ENCODE measurements around the gene C1orf105. TPM values are rescaled to one million over a fixed set of nuclear protein-coding genes. Genes with fewer than 3 reads are reported as not detected.

The C1orf105 gene
- total RNA-seq, 4 donors from 2014 or later, result not detected

GRCh38 chr1:172472495-172472894 is 52.0 kb downstream of the C1orf105 start:
- Histone ChIP-seq H3K27ac (no peak overlapping the region), H3K36me3 (no peaks in the 10 kb centered on the region), H3K9me3 (no peaks in the 10 kb centered on the region), H3K4me1 (peaks cover 0 to 12% of the 10 kb centered on the region in 2 donors), H3K4me3 (replicated peaks in 1 of 3) (no peak overlapping the region), H3K27me3 (no peaks in the 10 kb centered on the region)
- DNase-seq, result no peak
- 63 to 67% methylated on average over 1 of the region's 1 CpG for WGBS, 2 donors
- no peak for TF ChIP-seq POLR2A (IDR thresholded peaks at IDR 0.05)
- no peak for TF ChIP-seq CTCF (IDR thresholded peaks at IDR 0.05)
- intact Hi-C loops (cut with DNase I), result no loop called here

- Histone ChIP-seq H3K9me3 (no peaks in the 10 kb centered on the region), H3K27ac (no peak overlapping the region), H3K4me3 (replicated peaks in 1 of 3) (no peak overlapping the region), H3K36me3 (no peaks in the 10 kb centered on the region), H3K4me1 (peaks cover 0 to 12% of the 10 kb centered on the region in 2 donors), H3K27me3 (no peaks in the 10 kb centered on the region)
- TF ChIP-seq POLR2A (IDR thresholded peaks at IDR 0.05), result no peak
- TF ChIP-seq CTCF (IDR thresholded peaks at IDR 0.05), result no peak
- 26 to 30% methylated on average over 3 of the region's 3 CpGs for WGBS, 2 donors
- intact Hi-C loops (cut with DNase I), result no loop called here
- no peak for DNase-seq
Measured at GRCh38 chr1:172473302-172473701, 52.8 kb downstream of the C1orf105 start.

- Histone ChIP-seq H3K4me1 (peaks cover 0 to 12% of the 10 kb centered on the region in 2 donors), H3K9me3 (no peaks in the 10 kb centered on the region), H3K36me3 (no peaks in the 10 kb centered on the region), H3K27me3 (no peaks in the 10 kb centered on the region), H3K27ac (no peak overlapping the region), H3K4me3 (replicated peaks in 1 of 3) (no peak overlapping the region)
- no peak for DNase-seq
- TF ChIP-seq CTCF (IDR thresholded peaks at IDR 0.05) (no peak), POLR2A (IDR thresholded peaks at IDR 0.05) (no peak)
- intact Hi-C loops (cut with DNase I), result no loop called here
Measured at GRCh38 chr1:172473842-172474241, 53.4 kb downstream of the C1orf105 start.

GRCh38 chr1:172476218-172476811 is 55.8 kb downstream of the C1orf105 start:
- Histone ChIP-seq H3K36me3 (no peaks in the 10 kb centered on the region), H3K27ac (no peak overlapping the region), H3K9me3 (no peaks in the 10 kb centered on the region), H3K27me3 (no peaks in the 10 kb centered on the region), H3K4me1 (peaks cover 0 to 12% of the 10 kb centered on the region in 2 donors), H3K4me3 (replicated peaks in 1 of 3) (no peak overlapping the region)
- DNase-seq, result no peak
- 75 to 90% methylated on average over 4 of the region's 4 CpGs for WGBS, 2 donors
- TF ChIP-seq POLR2A (IDR thresholded peaks at IDR 0.05), result no peak
- no peak for TF ChIP-seq CTCF (IDR thresholded peaks at IDR 0.05)
- intact Hi-C loops (cut with DNase I), result no loop called here

- H3K4me3 ChIP-seq (replicated peaks in 1 of 3), result no peak overlapping the region
- H3K27ac ChIP-seq, result no peak overlapping the region
- peaks cover 0 to 12% of the 10 kb centered on the region in 2 donors for H3K4me1 ChIP-seq
- H3K36me3 ChIP-seq, result no peaks in the 10 kb centered on the region
- intact Hi-C loops (cut with DNase I), result no loop called here
- no peak for TF ChIP-seq POLR2A (IDR thresholded peaks at IDR 0.05)
- no peak for TF ChIP-seq CTCF (IDR thresholded peaks at IDR 0.05)
- no peak for DNase-seq
- no peaks in the 10 kb centered on the region for H3K27me3 ChIP-seq
- no peaks in the 10 kb centered on the region for H3K9me3 ChIP-seq
- 63 to 67% methylated on average over 2 of the region's 2 CpGs for WGBS, 2 donors
Measured at GRCh38 chr1:172477216-172477615, 56.7 kb downstream of the C1orf105 start.
